Measurements from ENCODE around the gene SLN. TPM values are rescaled to one million over a fixed set of nuclear protein-coding genes. Genes with fewer than 3 reads are reported as not detected.

Gene SLN
- total RNA-seq, 4 donors from 2014 or later, result 0.96 TPM; not detected in 3

DNA sequence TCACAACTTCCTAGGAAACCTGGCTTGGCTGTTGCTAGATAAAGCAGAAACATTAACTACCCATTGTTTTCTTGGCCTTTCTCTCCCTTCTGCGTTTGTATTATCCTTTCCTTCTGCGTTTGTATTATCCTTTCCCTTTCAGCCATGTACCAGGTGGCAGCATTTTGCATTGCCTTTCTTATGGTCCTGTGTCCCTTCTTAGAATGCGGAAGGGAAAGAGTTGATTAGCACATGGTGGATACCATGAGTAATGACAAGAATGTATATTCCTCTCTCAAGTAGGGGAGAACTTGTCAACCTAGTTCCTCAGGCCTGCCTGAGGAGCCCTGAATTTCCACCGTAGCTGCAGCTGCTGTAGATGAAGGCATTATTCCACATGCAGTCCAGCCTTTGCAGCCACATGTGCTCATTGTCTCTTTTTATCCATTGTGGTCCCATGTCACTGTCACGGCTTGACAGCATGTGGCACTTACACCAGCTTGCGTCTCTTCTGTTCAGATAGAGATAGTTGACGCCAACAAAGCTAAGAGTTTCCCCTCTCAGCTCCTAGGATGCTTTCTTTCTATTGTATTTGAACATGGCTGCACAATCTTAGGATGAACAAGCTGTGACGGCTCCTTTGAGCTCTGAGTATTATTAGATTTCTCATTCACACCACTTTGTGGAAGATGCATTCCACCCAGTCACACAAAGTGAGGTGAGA, 44.8 kb downstream of the SLN start:
- no peak overlapping the region for H3K4me3 ChIP-seq
- H3K27me3 ChIP-seq, result no peaks in the 10 kb centered on the region
- no peaks in the 10 kb centered on the region for H3K9me3 ChIP-seq
- TF ChIP-seq, protein P1, sequence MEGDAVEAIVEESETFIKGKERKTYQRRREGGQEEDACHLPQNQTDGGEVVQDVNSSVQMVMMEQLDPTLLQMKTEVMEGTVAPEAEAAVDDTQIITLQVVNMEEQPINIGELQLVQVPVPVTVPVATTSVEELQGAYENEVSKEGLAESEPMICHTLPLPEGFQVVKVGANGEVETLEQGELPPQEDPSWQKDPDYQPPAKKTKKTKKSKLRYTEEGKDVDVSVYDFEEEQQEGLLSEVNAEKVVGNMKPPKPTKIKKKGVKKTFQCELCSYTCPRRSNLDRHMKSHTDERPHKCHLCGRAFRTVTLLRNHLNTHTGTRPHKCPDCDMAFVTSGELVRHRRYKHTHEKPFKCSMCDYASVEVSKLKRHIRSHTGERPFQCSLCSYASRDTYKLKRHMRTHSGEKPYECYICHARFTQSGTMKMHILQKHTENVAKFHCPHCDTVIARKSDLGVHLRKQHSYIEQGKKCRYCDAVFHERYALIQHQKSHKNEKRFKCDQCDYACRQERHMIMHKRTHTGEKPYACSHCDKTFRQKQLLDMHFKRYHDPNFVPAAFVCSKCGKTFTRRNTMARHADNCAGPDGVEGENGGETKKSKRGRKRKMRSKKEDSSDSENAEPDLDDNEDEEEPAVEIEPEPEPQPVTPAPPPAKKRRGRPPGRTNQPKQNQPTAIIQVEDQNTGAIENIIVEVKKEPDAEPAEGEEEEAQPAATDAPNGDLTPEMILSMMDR (IDR thresholded peaks at IDR 0.05), result no peak
- TF ChIP-seq POLR2AphosphoS5 (IDR thresholded peaks at IDR 0.05), result no peak
- no peak for DNase-seq
- intact Hi-C loops (cut with DNase I; ENCODE audit: low total_unique reads), result no loop called here
- H3K4me1 ChIP-seq, result no peaks in the 10 kb centered on the region
- WGBS, 2 donors (ENCODE audit: low coverage in 1 of 2), result 65 to 73% methylated on average over 6 to 8 of the region's 8 CpGs
- in situ Hi-C loops (cut with MboI; ENCODE audit: low pct_ligation_motif_present in 1 of 4, low pct_unique_long_range_greater_than_20kb in 1 of 4, low sequenced_read_pairs in 3 of 4), result no loop called here
- H3K36me3 ChIP-seq, result no peaks in the 10 kb centered on the region
- no peak overlapping the region for H3K27ac ChIP-seq

DNA sequence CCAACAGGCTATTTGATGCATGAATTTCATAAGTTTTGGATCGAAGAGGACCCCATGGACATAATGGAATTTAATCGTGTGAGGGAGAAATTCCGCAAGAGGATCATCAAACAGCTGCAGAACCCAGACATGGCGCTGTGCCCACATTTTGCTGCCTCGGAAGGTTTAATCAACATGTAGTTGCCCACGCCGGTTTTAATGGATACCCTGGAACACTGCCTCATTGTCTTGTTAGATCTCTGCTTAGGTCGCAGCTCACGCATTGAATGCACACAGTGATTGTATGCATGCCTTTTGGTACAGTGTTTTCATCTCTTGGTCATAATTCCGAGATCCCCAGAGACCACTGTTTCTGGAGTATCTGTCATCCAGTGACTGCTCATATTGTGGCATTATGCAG, 46.8 kb downstream of the SLN start:
- WGBS, 2 donors (ENCODE audit: low coverage in 1 of 2), result 40 to 61% methylated on average over 2 to 10 of the region's 10 CpGs
- H3K27me3 ChIP-seq, result no peaks in the 10 kb centered on the region
- no peak overlapping the region for H3K27ac ChIP-seq
- no peak overlapping the region for H3K4me3 ChIP-seq
- intact Hi-C loops (cut with DNase I; ENCODE audit: low total_unique reads) (no loop called here), in situ Hi-C loops (cut with MboI; ENCODE audit: low pct_ligation_motif_present in 1 of 4, low pct_unique_long_range_greater_than_20kb in 1 of 4, low sequenced_read_pairs in 3 of 4) (no loop called here)
- H3K36me3 ChIP-seq, result no peaks in the 10 kb centered on the region
- H3K4me1 ChIP-seq, result no peaks in the 10 kb centered on the region
- no peaks in the 10 kb centered on the region for H3K9me3 ChIP-seq
- TF ChIP-seq, protein P1 (IDR thresholded peaks at IDR 0.05), result no peak
- TF ChIP-seq EP300 (IDR thresholded peaks at IDR 0.05; ENCODE audit: low read depth) (no peak), POLR2A (IDR thresholded peaks at IDR 0.05) (no peak), POLR2AphosphoS5 (IDR thresholded peaks at IDR 0.05) (no peak)
- DNase-seq, result no peak

DNA sequence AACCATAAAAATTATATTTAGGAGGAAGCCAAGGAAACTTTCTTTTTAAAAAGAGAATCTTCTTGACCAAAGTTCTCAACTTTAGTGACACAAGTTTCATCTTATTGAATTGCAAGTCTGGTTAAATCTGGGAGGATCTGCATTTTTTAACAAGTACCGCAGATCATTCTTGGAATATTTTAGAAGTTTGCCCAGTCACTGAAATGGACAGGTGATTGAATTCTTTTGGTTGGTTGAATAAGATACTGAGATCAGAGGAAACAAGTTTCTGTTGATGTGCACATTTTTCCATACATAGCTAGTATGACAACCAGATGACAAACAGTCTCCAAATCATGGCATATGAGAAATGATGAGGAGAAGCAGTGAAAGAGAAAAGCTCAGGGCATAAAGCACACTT, 50.2 kb downstream of the SLN start:
- H3K4me3 ChIP-seq, result no peak overlapping the region
- no peaks in the 10 kb centered on the region for H3K4me1 ChIP-seq
- TF ChIP-seq POLR2A (IDR thresholded peaks at IDR 0.05) (no peak), EP300 (IDR thresholded peaks at IDR 0.05; ENCODE audit: low read depth) (no peak), POLR2AphosphoS5 (IDR thresholded peaks at IDR 0.05) (no peak)
- TF ChIP-seq, protein P1 (IDR thresholded peaks at IDR 0.05), result no peak
- intact Hi-C loops (cut with DNase I; ENCODE audit: low total_unique reads), result no loop called here
- 96 to 100% methylated on average over 1 of the region's 1 CpG for WGBS, 2 donors (ENCODE audit: low coverage in 1 of 2)
- no peak for DNase-seq
- no peaks in the 10 kb centered on the region for H3K36me3 ChIP-seq
- no peaks in the 10 kb centered on the region for H3K27me3 ChIP-seq
- H3K9me3 ChIP-seq, result no peaks in the 10 kb centered on the region
- in situ Hi-C loops (cut with MboI; ENCODE audit: low pct_ligation_motif_present in 1 of 4, low pct_unique_long_range_greater_than_20kb in 1 of 4, low sequenced_read_pairs in 3 of 4), result no loop called here
- no peak overlapping the region for H3K27ac ChIP-seq

DNA sequence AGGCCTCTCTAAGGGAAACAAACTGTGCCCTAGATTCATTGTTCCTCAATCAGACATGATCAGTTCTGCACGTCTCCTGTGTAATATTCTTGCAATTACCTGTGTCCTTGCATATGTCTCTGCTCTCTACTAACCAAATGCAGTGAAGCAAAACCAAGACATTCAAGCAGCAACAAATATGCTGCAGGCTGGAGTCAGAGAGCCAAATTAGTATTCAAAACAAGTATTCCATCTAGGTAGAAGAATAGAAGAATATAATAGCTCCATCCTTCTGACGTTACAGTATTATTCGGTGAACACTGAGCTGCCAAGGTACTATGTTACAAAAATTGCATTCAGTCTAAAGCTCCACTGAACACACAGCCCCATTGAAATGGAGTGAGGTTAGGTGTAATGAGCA, 51.8 kb downstream of the SLN start:
- Histone ChIP-seq H3K4me3 (no peak overlapping the region), H3K27ac (no peak overlapping the region), H3K36me3 (no peaks in the 10 kb centered on the region), H3K9me3 (no peaks in the 10 kb centered on the region), H3K4me1 (no peaks in the 10 kb centered on the region), H3K27me3 (no peaks in the 10 kb centered on the region)
- 79 to 100% methylated on average over 2 to 3 of the region's 3 CpGs for WGBS, 2 donors (ENCODE audit: low coverage in 1 of 2)
- no peak for DNase-seq
- TF ChIP-seq POLR2A (IDR thresholded peaks at IDR 0.05), result no peak
- TF ChIP-seq, protein P1 (IDR thresholded peaks at IDR 0.05), result no peak
- in situ Hi-C loops (cut with MboI; ENCODE audit: low pct_ligation_motif_present in 1 of 4, low pct_unique_long_range_greater_than_20kb in 1 of 4, low sequenced_read_pairs in 3 of 4), result no loop called here
- intact Hi-C loops (cut with DNase I; ENCODE audit: low total_unique reads), result no loop called here
